SW480 (cell line): Measurements from ENCODE around the gene NT5DC2.

ENCODE experiments used
- DNase-seq: peaks from one replicate; pipeline ENCODE4 v3.0.0-alpha.2; 2016; ENCODE audit warnings: low spot score

The NT5DC2 gene

GRCh38 chr3:52533623-52534280, at the start of gene NT5DC2:
Gene NT5DC2 (minus strand): TSS chr3:52533857. CDS start chr3:52533737, 120 bp downstream.
- DNase-seq: peak; percentile 56

DNA sequence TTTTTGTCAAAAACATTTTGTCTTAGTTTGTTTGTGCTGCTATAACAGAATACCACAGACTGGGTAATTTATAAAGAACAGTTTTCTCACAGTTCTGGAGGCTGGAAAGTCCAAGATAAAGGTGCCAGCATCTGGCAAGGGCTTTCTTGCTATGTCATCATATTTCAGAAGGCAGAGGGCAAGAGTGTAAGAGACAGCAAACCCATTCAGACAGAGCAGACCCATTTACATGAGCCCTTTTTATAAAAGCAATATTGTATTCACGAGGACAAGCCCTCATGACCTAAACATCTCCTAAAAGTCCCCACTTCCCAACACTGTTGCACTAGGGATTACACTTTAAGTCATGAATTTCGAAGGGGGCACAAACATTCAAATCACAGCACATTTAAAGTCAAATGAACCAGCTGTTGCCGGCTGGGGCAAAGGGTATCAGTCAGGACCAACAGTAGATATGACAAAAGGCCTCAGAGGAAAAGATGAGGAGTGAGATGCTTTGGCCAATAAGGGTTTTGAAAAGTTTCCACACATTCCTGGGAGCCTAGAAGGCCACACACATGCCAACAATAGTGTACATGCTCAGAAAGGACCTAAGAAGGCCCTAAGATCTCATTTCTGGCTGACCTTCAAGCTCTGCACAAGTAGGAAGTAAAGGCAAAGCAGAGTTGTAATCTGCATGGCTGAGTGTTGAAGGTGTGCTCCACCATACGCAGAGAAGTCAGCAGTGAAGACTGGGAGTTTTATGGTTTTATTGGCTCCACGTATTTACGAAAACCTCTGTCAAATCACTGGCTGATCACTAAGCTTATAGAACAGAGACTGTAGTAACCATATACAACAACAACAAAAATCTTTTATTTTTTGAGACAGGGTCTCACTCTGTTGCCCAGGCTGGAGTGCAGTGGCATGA, 40.7 kb upstream of the NT5DC2 start:
- DNase-seq: no peak

GRCh38 chr3:52572221-52572620, 38.6 kb upstream of the NT5DC2 start:
- DNase-seq: no peak

DNA sequence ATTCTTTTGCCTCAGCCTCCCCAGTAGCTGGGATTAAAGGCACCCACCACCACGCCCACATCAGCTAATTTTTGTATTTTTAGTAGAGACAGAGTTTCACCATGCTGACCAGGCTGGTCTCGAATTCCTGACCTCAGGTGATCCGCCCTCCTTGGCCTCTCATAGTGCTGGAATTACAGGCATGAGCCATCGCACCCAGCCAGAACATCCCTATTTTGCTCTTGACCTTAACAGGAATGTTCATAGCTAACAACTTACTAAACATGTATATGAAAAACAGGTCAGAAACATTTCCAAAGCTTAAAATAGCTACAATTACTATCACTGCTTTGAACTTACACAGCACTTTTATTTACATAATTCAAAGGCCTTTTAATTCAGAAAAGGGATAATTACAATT, 36.4 kb upstream of the NT5DC2 start:
- no peak for DNase-seq

DNA sequence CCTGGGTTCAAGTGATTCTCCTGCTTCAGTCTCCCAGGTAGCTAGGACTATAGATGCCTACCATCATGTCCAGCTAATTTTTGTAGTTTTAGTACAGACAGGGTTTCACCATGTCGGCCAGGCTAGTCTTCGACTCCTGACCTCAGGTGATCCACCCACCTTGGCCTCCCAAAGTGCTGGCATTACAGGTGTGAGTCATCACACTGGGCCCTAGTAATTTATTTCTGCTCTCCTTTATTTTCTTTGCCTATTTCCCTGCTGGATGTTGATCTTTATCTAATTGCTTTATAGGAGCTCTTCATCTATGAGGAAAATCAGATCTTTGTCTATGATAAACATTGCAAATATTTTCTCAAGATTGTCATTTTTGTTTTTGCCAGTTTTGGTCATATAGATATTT, 34.4 kb upstream of the NT5DC2 start:
- DNase-seq: no peak

GRCh38 chr3:52563984-52564383, 30.3 kb upstream of the NT5DC2 start:
- DNase-seq: no peak

DNA sequence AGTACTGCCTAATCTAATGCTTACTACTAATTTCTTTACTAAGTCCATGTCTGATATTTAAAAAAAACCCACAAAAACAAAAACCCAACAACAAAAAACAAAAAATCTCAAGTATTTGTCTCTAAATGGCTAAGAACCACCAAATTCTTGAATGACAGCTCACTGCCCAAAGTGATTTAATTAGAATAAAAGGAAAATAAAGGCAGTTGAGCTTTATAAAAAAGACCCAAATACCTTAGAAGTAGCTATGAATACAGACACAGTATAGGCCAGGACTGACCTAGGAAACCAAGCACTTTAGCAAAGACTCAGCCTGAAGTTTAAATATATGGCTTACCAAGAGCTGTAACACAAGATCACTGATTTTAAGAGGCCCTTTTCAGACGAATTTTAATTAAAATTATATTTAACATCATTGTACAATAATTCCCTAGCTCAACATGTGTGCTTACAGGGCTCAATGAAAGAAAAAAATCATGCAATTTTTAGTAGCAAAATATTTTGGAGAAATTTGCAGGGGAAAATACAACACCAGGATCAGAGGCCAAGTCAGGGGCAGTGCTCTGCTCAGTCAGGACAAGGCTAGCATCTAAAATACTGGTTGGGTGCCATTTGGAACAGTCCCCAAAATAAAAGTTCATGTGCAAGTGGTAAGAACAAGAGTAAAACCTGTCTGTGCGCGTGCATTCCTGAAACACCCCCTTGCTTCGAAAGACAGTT, 27.5 kb upstream of the NT5DC2 start:
- DNase-seq: no peak

GRCh38 chr3:52558436-52558835, 24.8 kb upstream of the NT5DC2 start:
- no peak for DNase-seq

- no peak for DNase-seq
These were observed 23.6 kb upstream of the NT5DC2 start for GRCh38 chr3:52557011-52557960.

- DNase-seq: no peak
These were observed 21.4 kb upstream of the NT5DC2 start for GRCh38 chr3:52555056-52555455.

GRCh38 chr3:52554026-52554755, 20.5 kb upstream of the NT5DC2 start:
- DNase-seq: no peak

- no peak for DNase-seq
These were observed 18.4 kb upstream of the NT5DC2 start for GRCh38 chr3:52552089-52552488.

- no peak for DNase-seq
These were observed 17.5 kb upstream of the NT5DC2 start for GRCh38 chr3:52551118-52551517.

- DNase-seq: no peak
These were observed 13.5 kb upstream of the NT5DC2 start for GRCh38 chr3:52547143-52547542.

GRCh38 chr3:52546111-52546901, 12.6 kb upstream of the NT5DC2 start:
- no peak for DNase-seq

GRCh38 chr3:52544937-52545336, 11.3 kb upstream of the NT5DC2 start:
- DNase-seq: peak; percentile 28

DNA sequence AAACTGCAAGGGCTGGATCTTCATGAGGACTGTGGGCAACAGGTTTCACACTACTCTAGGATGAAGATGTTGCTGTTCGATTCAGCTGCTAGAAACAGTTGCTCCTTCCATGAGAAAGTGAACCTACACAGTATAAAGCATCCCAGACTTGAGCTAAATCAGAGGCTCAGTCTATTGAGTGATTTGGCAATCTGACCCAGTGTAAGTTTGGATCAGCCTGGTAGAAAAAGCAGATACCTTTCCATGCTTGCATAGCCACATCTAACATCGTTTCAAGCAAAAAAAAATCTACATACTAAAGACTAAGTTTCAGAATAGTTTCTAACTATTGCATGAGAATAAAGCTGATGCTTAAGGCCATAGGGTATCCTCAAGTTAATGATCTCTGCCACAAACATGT, 7.4 kb upstream of the NT5DC2 start:
- no peak for DNase-seq

DNA sequence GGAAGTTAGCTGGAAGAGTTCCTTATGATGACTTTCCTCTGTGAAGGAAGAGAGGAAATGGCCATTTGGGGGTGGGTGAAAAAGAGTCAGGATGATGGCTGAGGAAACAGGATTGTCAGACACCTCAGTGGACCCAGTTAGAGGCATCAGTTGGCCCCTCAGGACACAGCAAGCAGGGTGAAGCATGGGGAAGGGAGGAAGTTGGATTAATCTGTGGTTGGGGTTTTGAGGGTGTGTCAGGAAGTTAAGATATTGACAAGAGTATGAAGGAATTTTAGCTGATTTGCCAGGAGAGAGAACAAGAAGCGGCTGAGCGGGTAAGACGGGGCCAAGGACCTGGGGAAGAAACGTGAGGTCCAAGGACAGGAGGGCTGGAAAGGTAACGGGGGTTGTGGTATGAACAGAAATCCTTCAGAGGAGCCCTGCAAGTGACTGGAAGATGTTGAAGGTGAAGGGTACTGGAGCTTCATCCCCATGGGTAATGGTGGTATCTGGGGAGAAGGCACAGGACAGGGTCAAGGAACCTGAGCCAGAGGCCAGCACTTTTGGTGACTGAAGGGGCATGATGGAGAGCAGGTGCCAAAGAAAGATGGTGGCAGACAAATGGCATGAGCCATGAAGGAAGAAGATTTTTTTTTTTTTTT, 5.5 kb upstream of the NT5DC2 start:
- DNase-seq: no peak

DNA sequence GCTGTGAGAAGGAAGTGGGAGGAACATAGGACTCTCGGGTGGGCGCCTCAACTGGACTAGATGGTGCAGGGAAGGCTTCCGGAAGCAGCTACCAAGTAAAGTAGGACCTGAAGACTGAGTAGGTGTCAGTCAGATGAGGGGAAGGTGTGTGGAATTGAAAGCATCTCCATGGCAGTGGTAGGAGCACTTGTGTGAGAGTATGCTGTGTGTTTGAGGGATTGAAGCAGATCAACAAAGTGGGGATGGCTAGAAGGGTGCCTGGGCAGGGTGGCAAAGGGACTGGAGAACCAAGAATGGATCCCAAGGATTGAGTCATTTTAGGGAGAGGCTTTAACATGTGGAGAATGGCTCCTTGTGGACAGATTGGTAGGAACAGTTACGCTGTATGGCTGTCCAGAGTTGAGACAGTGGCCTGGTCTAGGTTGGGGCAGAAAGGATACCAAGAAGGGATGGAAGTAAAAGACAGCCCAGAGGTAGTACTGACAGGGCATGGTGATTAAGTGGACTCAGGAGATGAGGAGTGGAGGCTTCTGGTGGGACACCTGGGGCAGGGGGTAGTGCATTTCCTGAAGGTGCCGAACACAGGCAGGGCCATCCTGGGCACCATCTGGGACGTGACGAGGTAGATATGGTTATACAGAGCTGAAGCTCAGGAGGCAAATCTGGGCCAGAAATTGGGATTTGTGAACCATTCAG, 4.2 kb upstream of the NT5DC2 start:
- DNase-seq: no peak
